Omental fat pad (tissue), 4 donors: ENCODE results near the gene SNAPC2. TPM values are rescaled to one million over a fixed set of nuclear protein-coding genes. Genes with fewer than 3 reads are reported as not detected.
A peak's percentile ranks its signal among the peaks of the same experiment; 100 is the strongest.
"Not testable (repeated sequence)": the region's sequence is repeated elsewhere in the genome, so short reads cannot be mapped to it uniquely, and the experiment has no call there.

ENCODE experiments used
- ATAC-seq: fragments of 150-250 bp; one replicate; pipeline ENCODE4 v1.9.1; 2016; ENCODE audit warnings: mild to moderate bottlenecking, moderate library complexity; ENCODE audit not compliant: low FRiP score
- DNase-seq: peaks from one replicate; pipeline ENCODE4 v3.0.0-alpha.2; 2019; ENCODE audit warnings: low spot score
- total RNA-seq, 4 donors: library from RNA; depleted of rRNA; stranded (reverse); fragments of >200 nt; gene quantifications; one replicate each; pipeline ENCODE4 v1.1.0, GENCODE V29; 2016
- TF ChIP-seq, protein P1 (sequence below), 3 donors: fragments of 450-650 bp; IDR thresholded peaks; one replicate each; pipeline ENCODE4 v1.5.1; 2016 to 2017; ENCODE audit warnings: antibody characterized with exemption in 3 of 3, mild to moderate bottlenecking in 3 of 3, moderate library complexity in 2 of 3

SNAPC2 gene
- total RNA-seq, 4 donors from 2014 or later = 4.7 to 13.1 (median 12.3) TPM

GRCh38 chr19:7928741-7929701 is 8.9 kb downstream of the SNAPC2 start:
- TF ChIP-seq, protein P1, sequence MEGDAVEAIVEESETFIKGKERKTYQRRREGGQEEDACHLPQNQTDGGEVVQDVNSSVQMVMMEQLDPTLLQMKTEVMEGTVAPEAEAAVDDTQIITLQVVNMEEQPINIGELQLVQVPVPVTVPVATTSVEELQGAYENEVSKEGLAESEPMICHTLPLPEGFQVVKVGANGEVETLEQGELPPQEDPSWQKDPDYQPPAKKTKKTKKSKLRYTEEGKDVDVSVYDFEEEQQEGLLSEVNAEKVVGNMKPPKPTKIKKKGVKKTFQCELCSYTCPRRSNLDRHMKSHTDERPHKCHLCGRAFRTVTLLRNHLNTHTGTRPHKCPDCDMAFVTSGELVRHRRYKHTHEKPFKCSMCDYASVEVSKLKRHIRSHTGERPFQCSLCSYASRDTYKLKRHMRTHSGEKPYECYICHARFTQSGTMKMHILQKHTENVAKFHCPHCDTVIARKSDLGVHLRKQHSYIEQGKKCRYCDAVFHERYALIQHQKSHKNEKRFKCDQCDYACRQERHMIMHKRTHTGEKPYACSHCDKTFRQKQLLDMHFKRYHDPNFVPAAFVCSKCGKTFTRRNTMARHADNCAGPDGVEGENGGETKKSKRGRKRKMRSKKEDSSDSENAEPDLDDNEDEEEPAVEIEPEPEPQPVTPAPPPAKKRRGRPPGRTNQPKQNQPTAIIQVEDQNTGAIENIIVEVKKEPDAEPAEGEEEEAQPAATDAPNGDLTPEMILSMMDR (IDR thresholded peaks at IDR 0.05) = no peak
- ATAC-seq = peak; percentile 16

DNA sequence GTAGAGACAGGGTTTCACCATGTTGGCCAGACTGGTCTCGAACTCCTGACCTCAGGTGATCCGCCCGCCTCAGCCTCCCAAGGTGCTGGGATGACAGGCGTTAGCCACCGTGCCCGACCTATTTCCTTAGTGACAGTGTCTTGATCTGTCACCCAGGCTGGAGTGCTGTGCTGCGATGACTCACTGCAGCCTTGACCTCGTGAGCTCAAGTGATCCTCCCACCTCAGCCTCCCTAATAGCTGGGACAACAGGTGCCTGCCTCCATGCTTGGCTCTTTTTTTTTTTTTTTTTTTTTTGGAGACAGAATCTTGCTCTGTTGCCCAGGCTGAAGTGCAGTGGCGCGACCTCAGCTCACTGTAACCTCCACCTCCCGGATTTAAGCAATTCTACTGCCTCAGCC is 9.9 kb downstream of the SNAPC2 start:
- not testable (repeated sequence) for DNase-seq, ATAC-seq

More at GRCh38 chr19:7928741-7929701, 8.9 kb downstream of the SNAPC2 start:
- DNase-seq = peak; percentile 36

DNA sequence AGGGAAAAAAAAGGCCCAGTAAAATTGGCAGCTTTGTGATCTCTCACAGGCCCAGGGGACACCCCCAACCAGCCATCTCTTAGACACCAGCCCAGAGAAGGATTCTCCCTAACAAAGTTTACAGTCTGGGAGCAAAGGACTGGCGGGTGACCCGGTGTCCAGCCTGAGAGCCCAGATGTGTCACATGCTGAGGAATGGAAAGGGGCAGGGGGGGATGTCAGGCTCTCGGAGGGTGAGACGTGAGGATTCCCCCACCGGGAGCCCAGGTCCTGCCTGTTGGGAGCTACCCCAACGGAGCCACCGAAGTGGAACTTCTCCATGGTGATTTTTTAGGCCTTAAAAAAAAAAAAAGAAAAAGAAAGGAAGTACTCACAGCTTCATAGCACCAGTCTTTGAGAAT is 10.6 kb downstream of the SNAPC2 start:
- DNase-seq (no peak), ATAC-seq (no peak)
- TF ChIP-seq, protein P1 (IDR thresholded peaks at IDR 0.05) = no peak

DNA sequence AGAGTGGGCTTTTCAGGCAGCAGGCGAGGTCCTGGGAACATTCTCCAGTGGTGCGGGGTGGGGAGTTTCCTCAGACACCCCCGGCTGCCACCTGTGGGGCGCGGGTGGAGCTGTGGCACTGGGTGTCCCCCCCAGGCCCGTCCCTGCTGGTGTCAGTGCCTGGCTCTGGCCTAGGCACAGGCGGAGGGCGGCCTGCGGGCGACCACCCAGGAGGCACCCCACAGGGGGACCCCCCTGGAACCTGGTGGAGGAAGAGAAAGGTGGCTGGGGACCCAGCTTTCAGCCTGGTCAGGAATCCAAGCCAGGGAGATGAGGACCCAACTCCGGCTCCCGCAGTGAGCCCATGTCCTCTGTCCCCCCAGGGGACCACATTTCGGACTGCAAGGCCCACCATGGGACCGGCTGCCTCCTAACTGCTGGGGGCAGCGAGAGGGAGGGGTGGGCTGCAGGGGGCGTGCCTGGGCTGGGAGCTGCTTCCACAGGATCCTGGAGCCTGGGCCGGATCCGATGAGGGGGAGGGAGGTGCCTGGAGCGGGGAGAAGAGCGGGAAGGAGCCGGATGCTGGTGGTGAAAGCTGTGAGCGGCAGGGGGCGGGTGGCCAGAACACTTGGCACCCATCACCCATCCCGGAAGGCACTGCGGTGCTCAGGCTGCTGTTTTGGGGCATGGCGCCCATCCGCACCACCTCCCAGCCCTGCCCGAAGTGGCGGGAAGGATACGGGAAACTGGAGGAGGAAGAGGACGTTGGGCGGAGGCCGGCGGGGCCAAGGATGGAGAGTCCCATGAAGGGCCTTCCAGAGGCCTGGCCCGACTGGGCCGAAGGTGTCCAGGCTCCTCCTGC is 11.3 kb downstream of the SNAPC2 start:
- DNase-seq = no peak
- TF ChIP-seq, protein P1 (IDR thresholded peaks at IDR 0.05) = no peak
- no peak for ATAC-seq

DNA sequence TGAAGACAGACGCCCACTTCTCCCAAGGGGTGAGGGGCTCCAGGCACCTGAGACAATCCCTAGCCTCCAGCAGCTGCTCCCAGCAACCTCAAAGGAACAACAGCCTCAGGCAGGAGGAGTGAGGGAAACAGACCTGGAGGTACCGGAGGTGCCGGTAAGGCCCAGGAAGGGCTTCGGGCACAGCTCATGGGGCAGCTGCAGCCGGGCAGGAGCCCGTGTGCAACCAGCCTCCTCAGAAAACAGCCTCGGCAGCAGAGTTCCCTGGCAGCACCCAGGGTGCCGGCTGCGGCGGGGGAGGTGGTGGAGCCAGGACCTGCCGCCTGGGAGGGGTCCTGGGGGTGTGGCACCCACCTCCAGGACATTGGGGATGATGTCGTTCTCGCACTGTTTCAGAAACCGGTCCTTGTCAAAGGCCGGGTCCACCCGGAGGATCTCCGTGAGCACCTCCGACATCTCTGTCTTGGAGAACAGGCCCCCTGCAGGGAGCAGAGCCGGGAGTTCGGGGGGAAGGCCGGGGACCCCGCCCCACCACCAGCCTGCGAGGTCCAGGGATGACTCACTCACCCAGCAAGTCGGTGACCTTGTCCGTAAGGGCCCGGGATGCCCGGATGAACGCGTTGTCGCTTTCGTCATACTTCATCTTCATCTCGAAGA is 12.3 kb downstream of the SNAPC2 start:
- ATAC-seq (no peak), DNase-seq (no peak)
- TF ChIP-seq, protein P1 (IDR thresholded peaks at IDR 0.05) = no peak

- no peak for ATAC-seq
- TF ChIP-seq, protein P1 (IDR thresholded peaks at IDR 0.05) = no peak
- no peak for DNase-seq
Observed at GRCh38 chr19:7932930-7933300, 12.8 kb downstream of the SNAPC2 start.

GRCh38 chr19:7933411-7933810 is 13.3 kb downstream of the SNAPC2 start:
- TF ChIP-seq, protein P1 (IDR thresholded peaks at IDR 0.05) = no peak
- ATAC-seq = no peak
- DNase-seq = no peak
